GM12892 (cell line): Measurements from ENCODE around the gene MYO7B.

Experiments used
- DNase-seq: peaks from one replicate; pipeline ENCODE4 v3.0.0; 2011; ENCODE audit not compliant: insufficient read length
- FAIRE-seq: peaks from 2 replicates; lab custom pipeline; 2011; peaks lifted over from hg19 to GRCh38; lab: Jason Lieb, UNC
- POLR2A ChIP-seq: IDR thresholded peaks from 2 replicates; pipeline ENCODE4 v1.6.1; 2011; ENCODE audit warnings: low read depth, low read length, control low read depth
- POLR2AphosphoS5 ChIP-seq: IDR thresholded peaks from 2 replicates; pipeline ENCODE4 v1.6.1; 2011; ENCODE audit warnings: low read depth, low read length, control low read depth
- TAF1 ChIP-seq: IDR thresholded peaks from 2 replicates; pipeline ENCODE4 v1.6.1; 2011; ENCODE audit warnings: low read depth, mild to moderate bottlenecking, control low read depth, low read length, borderline replicate concordance

MYO7B gene

DNA sequence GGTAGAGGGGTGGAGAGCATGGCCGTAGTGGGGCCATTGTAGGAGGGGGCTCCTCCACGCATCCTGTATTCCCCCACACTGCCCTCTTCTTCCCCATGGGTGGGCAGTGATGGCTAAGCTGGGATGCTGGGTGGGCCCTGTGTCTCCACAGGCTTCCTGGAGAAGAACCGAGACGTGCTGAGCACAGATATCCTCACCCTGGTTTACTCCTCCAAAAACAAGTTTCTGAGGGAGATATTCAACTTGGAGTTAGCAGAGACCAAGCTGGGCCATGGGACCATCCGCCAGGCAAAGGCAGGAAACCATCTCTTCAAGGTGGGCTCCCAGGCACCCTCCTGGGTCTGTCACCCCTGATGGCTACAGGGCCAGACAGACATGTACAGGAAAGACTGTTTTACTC lies 52.8 kb downstream of the MYO7B start:
- DNase-seq (no peak), FAIRE-seq (no peak)
- TF ChIP-seq POLR2AphosphoS5 (no peak), TAF1 (no peak), POLR2A (no peak)

DNA sequence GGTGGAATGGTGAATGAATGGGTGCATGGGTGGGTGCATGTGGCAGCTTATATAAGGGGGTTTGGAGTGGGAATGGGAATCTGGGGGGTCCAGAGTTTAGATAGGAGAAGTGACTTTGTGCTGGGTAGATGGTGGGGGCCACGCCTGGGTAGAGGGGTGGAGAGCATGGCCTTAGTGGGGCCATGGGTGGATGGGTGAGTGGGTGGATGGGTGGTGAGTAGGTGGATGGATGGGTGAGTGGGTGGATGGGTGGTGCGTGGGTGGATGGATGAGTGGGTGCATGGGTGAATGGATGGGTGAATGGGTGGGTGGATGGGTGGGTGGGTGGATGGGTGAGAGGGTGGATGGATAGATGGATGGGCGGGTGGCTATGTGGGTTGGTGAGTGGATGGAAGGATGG lies 53.9 kb downstream of the MYO7B start:
- no peak for DNase-seq
- FAIRE-seq, result no peak
- TF ChIP-seq TAF1 (no peak), POLR2A (no peak), POLR2AphosphoS5 (no peak)

DNA sequence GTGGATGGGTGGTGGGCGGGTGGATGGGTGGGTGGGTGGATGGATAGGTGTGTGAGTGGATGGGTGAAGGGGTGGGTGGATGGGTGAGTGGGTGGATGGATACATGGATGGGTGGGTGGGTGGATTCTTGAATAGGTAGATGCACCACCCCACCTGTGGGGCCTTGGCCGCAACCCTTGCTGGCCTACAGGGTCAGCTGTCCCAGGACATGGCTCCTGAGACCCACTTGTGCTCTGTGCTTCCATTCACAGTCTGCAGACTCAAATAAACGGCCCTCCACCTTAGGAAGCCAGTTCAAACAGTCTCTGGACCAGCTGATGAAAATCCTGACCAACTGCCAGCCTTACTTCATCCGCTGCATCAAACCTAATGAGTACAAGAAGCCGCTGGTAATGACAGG lies 54.4 kb downstream of the MYO7B start:
- no peak for FAIRE-seq
- TF ChIP-seq TAF1 (no peak), POLR2A (no peak), POLR2AphosphoS5 (no peak)
- DNase-seq, result no peak

DNA sequence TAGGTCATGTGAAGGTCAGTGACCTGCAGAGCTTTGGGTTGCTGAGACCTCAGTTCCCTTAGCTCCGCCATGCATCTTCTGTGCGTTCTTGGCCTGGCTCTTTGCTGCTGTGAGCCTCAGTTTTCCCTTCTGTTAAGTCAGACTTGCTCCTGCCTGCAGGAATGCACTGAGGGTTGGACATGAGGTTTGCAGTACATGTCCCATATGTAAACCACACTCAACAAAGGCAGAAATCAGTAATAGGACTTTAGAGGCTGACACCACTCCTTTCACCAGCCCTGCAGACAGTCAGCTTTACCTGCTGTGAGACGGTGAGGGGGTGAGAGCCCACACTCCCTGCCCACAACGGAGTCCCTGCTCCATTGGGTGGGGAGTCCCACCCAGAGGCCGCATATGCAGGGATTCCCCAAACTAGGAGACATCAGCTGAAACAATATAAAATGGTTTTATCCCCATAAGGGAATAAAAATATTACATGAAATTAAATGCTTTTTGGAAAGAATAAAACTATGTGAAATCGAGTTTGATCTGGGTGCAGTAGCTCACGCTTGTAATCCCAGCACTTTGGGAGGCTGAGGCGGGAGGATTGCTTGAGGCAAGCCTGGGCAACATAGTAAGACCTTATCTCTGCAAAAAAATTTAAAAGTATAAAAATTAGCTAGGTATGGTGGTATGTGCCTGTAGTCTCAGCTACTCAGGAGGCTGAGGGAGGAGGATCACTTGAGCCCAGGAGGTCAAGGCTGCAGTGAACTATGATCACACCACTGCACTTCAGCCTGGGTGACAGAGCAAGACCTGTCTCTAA lies 55.1 kb downstream of the MYO7B start:
- FAIRE-seq (no peak), DNase-seq (no peak)
- TF ChIP-seq POLR2A, result no peak
- no peak for TF ChIP-seq TAF1
- TF ChIP-seq POLR2AphosphoS5, result no peak

DNA sequence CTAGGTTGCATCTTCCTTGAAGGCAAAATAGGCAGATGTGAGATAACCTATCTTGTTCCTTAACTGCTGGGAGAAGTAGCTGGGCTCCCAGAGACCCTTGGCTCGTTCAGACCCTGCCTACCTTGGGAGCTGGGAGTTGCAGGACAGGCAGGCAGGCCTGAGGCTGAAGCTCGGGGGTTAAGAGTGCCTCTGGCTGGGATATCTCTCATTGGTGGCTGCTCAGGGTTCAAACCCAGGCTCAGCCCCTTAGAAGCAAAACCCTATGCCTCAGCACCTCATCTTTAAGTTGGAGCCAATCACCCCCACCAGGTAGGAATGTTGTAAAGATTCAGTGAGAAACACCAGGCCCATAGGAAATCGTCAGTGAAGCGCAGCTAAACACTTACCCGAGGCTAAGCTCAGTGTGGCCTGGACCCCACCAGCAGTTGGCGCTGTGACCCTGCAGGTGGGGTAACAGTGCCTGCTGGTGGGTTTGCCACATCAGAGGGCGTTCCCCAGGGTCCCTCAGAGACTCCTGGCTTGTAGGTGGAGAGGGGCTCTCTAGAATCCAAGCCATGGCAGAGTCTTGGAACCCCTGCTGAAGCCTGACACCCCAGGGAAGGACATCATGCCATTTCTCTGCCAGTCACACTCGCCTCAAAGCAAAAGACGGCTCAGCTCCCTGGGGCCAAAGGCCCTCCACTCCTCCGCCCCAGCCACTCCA lies 55.9 kb downstream of the MYO7B start:
- TF ChIP-seq TAF1 (no peak), POLR2AphosphoS5 (no peak), POLR2A (no peak)
- DNase-seq, result peak; percentile 72
- peak; percentile 94 for FAIRE-seq

DNA sequence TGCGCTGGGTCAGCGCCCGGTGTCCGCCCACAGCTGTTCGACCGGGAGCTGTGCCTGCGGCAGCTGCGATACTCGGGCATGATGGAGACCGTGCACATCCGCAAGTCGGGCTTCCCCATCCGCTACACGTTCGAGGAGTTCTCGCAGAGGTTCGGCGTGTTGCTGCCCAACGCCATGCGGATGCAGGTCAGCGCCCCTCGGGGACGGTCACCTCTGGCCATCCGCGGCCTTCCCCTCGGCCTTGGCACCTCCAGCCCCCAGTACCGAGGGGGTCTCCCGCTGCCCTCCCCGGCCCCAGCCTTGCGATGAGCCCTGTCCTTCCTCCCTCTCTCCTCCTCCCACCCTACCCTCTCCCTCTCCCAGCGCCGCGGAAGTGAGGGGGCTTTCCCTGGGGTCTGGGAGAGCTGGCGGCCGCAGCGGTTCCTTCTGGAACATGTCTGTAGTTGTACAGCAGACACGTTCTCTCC lies 57.3 kb downstream of the MYO7B start:
- FAIRE-seq (no peak), DNase-seq (no peak)
- TF ChIP-seq POLR2A, result no peak
- TF ChIP-seq TAF1, result no peak
- no peak for TF ChIP-seq POLR2AphosphoS5

DNA sequence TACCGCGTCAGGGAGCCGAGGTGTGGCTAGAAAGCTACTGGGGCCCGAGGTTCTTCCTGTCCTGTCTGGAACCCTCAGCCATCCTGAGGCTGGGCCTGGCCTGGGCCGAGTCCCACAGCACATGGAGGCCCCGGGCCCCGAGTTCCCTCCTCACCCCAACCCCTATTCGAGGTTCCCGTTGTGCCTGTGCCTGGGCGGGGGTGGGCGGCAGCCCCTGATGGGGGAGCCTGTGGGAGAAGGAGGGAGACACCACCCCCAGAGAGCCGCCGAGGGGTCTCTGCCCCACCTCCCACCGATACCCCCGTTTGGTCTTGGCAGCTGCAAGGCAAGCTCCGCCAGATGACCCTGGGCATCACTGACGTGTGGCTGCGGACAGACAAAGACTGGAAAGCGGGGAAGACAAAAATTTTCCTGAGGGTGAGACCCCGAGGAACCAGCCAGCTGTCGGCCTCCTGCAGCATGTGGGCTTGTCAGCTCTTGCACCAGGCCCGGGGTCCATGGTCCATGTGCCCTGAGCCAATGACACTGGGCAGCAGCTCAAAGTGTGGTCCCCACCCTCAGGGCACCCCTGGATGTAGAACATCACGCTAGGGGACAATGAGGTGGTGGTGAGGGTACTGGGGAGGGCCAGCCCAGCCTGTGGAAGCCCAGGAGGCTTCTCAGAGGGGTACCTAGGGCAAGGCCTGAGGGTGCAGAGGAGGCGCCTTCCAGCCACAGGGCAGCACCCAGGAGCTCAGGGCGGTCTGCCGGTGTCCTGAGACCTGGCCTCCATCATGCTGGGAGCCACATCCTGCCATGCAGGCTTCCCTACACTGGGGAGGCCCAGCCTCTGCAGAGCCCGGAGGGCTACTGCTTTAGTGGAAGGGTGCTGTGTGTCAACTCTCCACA lies 58.0 kb downstream of the MYO7B start:
- DNase-seq (no peak), FAIRE-seq (no peak)
- TF ChIP-seq POLR2A (no peak), POLR2AphosphoS5 (no peak)

DNA sequence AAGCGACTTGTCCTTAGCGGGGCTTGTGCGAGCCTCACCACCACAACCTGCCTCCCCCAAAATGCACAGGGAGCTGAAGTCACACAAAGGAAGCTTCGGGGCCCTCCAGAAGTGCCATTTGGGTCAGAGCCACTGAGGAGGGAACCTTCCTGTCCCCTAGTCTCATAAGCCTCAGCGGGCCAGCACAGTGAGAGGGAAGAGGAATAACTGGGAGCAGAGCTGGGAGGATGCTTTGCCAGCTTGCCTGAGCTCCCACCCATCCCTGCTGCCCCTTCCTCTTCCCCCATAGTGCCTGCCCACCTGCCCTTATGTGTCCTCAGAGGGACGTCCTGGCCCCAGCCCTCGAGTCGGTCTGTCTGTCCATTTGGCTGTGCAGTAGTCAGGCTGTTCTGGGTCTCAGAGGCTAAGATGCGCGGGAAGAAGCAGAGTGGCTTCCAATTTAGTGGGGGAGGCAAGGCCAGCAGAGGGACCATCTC lies 58.7 kb downstream of the MYO7B start:
- DNase-seq, result no peak
- TF ChIP-seq POLR2A (no peak), TAF1 (no peak), POLR2AphosphoS5 (no peak)
- no peak for FAIRE-seq

DNA sequence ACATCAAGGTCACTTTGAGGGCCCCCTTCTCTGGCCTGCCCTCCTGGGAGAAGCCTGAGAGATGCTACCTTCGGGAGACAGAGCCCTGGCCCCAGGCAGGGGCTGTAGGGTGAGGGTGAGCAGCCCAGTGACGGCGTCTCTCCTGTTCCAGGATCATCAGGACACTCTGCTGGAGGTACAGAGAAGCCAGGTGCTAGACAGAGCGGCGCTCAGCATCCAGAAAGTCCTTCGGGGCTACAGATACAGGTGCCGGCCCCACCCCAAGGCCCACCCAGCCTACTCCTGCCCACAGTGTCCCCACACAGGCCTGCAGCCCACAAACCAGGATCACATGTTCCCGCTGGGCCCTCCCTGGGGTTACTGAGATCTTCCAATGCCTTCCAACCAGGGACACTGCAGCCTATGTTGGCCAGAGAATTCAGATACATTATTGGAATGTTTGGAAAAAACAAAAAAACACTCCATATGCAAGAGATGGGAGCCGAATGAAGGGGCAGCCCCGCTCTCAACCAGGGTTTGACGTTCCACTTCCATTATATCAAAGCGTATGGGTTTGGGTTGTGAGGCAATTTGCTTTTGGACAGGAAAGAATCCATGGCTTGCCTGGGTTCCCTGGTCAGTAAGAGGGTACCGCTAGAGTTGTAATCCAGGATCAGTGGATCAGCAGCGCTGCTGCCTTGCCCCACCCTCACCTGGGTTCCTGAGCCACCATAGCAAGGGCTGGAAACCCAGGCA lies 61.0 kb downstream of the MYO7B start:
- DNase-seq (no peak), FAIRE-seq (no peak)
- TF ChIP-seq POLR2AphosphoS5 (no peak), POLR2A (no peak), TAF1 (no peak)
